ENCODE results near the gene PDSS2.
"Not testable (repeated sequence)": the region's sequence is repeated elsewhere in the genome, so short reads cannot be mapped to it uniquely, and the experiment has no call there.

Gene PDSS2

DNA sequence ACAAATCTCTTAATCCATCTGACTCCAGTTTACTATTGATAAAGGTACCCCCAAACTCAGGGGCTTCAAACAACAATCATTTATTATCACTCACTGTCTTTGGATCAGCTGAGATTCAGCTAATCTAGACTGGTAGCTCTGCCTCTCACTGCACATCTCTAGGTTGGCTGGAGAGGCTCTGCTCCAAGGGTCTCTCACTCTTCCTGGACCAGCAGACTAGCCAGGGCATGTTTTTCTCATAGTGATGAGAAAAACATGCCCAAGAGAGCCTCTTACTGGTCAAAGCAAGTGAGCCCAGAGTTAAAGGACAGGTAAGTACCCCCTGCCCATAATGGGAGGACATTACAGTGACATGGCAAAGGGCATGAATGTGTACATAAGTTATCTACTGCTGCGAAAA, 228.9 kb downstream of the PDSS2 start:
- in situ Hi-C loops (cut with HindIII; ENCODE audit: low sequenced_read_pairs) = no loop called here

- in situ Hi-C loops (cut with HindIII; ENCODE audit: low sequenced_read_pairs) = no loop called here
Observed at GRCh38 chr6:107230024-107230423, 229.3 kb downstream of the PDSS2 start.

- in situ Hi-C loops (cut with HindIII; ENCODE audit: low sequenced_read_pairs) = no loop called here
Observed at GRCh38 chr6:107228754-107229153, 230.6 kb downstream of the PDSS2 start.

DNA sequence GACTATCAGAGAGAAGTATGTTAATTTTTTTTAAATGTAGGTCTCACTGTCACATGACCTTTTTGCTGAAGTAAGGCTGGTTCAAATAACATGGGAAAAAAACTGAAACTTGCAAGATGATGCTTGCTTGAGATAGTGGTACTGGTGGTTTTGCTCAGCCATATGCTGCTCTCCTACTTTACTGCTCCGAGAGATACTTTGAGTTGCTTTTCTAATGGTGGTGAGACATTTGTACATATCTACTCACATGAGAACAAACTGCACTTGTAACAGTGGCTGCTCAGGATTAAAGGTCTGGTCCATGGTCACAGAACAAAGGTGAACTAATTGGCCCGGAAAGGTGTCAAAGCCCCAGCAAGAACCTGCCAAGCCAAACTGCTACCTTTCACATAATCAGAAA, 237.8 kb downstream of the PDSS2 start:
- in situ Hi-C loops (cut with HindIII; ENCODE audit: low sequenced_read_pairs) = no loop called here

DNA sequence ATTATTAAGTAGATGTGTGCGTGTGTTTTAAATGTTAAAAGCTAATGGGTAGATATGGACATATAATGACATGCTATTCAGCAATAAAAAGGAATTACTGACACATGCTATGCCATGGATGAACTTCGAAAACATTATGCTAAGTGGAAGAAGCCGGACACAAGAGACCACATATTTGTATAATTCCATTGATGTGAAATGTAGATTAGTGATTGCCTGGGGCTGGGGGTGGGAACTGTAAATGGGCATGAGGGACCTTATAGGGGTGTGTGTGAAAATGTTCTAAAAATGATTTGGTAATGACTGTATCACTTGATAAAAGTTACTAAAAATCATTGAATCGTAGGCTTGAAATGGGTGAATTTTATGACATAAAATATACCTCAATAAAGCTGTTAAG, 239.5 kb downstream of the PDSS2 start:
- in situ Hi-C loops (cut with HindIII; ENCODE audit: low sequenced_read_pairs) = no loop called here

DNA sequence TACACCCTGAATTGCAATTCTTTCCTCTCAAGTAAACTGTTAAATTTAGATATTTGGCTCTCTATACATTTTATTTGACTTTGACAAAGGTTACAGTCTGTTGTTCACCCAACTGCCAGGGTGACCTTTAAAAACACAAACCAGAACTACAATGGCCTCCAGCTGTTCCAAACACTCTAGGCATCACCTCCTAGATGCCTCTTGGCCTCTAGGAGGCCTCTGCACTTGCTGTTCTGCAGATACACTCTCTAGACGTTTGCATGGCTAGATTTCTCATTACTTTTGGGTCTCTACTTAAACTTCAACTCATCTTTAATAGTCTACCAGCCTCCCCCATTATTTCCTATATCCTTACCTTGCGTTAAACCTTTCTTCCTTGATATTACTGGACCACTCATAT, 241.2 kb downstream of the PDSS2 start:
- in situ Hi-C loops (cut with HindIII; ENCODE audit: low sequenced_read_pairs) = no loop called here

GRCh38 chr6:107217248-107217647, 242.1 kb downstream of the PDSS2 start:
- in situ Hi-C loops (cut with HindIII; ENCODE audit: low sequenced_read_pairs) = no loop called here

DNA sequence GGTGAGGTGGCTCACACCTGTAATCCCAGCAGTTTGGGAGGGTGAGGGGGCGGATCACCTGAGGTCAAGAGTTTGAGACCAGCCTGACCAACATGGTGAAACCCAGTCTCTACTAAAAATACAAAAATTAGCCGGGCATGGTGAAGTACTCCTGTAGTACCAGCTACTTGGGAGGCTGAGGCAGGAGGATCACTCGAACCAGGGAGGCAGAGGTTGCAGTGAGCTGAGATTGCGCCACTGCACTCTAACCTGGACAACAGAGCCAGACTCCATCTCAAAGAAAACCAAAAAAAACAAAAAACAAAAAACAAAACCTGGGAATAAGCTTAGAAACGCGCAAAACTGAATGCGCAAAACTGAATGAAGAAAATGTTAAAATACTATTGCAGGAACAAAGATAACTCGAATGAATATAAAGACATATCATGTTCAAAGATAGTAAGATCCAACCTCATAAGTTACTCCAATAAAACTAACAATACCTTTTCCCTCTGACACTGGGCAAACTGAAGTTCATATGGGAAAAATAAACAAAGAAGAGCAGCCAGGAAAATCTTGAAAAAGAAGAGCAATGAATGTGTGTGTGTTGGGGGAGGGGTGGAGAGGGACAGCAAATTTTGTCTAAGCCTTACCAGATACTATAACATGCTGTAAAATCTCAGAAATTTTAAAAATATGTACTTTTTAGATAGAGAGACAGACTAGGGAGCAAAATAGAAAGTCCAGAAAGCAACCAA, 243.0 kb downstream of the PDSS2 start:
- in situ Hi-C loops (cut with HindIII; ENCODE audit: low sequenced_read_pairs) = no loop called here

DNA sequence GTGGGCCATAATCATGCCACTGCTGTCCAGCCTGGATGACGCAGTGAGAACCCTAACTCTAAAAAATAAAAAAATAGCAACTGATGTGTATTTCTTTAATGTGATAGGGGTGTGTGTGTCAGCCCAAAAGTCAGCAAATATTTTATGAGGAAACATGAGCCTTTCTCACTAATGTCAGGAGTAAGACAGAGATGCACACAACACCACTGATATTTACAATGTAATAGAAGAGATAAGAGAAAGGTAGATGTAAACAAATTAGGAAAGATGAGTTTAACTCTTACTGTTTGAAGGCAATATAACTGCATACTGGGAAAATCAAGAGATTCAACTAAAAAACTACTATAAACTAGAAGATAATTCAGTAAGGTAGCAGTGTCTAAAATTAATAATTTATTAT, 244.0 kb downstream of the PDSS2 start:
- in situ Hi-C loops (cut with HindIII; ENCODE audit: low sequenced_read_pairs) = no loop called here

GRCh38 chr6:107214655-107215054, 244.7 kb downstream of the PDSS2 start:
- in situ Hi-C loops (cut with HindIII; ENCODE audit: low sequenced_read_pairs) = no loop called here

DNA sequence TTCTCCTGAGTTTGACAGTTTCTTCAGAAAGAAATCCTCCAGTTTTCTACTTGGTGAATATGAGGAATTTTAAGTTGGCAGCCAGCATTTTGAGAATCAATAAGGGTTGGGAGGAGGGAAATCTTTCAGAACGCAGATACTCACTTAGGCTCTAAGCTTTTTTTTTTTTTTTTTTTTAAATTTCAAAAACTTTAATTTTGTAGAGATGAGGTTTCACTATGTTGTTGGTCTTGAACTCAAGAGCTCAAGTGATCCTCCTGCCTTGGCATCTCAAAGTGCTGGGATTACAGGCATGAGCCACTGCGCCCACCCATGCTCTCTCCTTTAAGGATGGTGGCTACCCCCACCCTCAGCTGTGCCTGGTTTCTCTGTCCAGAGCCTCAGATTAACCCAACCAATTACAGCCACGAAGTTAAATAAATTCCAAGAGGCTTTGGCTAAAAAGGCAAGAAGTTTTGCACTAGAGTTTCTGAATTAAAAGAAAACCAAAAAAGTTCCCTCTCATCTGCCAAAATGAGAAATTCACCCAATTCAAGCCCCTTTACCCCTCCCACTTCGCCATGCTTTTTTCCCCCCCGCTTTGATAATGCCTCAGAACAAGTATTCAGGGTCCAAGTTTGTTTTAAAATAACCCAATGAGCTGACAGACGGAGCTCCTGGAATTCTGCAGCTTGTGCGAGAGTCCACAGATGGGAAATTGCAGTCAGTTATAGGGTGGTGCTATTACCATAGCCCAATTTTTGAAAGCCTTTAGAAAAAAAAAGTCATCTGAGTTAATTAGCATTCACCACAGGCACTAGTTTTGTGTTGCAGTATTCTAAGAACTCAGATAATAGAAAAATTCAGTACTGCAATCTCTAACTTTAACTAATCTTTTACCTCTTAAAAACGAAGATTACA, 249.7 kb downstream of the PDSS2 start:
- in situ Hi-C loops (cut with HindIII; ENCODE audit: low sequenced_read_pairs) = no loop called here

DNA sequence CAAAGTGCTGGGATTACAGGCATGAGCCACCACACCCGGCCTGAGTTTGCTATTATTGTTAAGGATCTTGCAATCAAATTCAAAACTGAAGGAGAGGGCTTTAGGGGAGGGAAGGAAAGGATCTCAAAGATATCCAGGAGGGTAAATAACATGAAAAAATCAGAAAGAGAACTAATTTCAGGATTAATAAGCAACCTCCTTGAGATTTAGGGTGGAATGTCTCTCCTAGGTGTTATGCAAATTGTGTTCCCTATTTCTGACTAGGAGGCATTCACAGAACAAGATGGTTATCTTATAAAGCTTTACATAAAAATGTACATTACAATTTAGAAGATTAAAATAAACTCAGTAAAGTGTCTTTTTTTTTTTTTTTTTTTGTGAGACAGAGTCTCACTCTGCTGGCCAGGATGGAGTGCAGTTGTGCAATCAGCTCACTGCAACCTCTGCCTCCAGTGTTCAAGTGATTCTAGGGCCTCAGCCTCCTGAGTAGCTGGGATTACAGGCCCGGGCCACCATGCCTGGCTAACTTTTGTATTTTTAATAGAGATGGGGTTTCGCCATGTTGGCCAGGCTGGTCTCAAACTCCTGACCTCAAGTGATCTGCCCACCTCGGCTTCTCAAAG, 252.0 kb downstream of the PDSS2 start:
- in situ Hi-C loops (cut with HindIII; ENCODE audit: low sequenced_read_pairs) = no loop called here

- in situ Hi-C loops (cut with HindIII; ENCODE audit: low sequenced_read_pairs) = no loop called here
Observed at GRCh38 chr6:107205058-107205998, 254.0 kb downstream of the PDSS2 start.

- in situ Hi-C loops (cut with HindIII; ENCODE audit: low sequenced_read_pairs) = no loop called here
Observed at GRCh38 chr6:107202876-107203468, 256.4 kb downstream of the PDSS2 start.

DNA sequence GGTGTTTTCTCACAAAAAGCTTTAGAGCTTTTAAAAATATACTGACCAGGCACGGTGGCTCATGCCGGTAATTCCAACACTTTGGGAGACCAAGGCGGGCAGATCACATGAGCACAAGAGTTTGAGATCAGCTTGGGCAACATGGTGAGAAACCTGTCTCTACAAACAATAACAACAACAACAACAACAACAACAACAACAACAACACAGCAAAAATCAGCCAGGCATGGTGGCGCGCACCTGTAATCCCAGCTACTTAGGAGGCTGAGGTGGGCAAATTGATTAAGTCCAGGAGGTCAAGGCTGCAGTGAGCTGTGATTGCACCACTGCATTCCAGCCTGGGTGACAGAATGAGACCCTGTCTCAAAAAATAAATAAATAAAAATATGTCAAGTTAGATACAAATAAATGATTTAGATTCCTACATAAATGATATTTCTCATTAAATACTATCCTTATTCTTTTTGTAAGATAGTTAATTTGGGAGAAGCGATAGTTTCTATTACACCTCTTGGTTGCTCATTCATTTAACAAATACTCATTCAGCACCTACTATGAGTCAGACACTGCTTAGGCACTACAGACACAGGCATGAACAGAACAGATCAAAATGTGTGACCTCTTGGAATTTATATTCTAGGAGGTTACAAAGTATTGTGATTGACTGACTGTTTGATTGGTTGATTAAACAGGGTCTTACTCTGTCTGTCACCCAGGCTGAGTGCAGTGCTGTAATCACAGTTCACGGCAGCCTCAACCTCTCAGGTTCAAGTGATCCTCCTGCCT, 260.5 kb downstream of the PDSS2 start:
- in situ Hi-C loops (cut with HindIII; ENCODE audit: low sequenced_read_pairs) = no loop called here

DNA sequence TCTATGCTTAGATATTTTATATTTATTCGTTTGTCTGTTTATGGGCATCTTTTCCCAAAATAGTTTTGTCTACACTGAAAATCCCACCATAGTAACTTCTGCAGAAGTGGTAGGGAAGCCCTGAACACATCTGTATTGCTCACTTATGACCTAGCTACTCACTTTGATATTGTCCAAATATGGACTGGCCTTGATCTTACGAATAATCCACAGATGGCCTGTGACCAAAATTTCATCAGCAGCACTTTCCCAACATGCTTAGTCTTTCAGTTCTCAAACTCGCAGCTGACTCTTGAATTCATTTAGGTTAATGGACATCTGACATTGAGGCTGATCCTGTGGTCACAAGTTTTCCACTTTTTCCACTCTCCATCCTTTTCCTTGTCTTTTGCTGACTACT, 263.2 kb downstream of the PDSS2 start:
- in situ Hi-C loops (cut with HindIII; ENCODE audit: low sequenced_read_pairs) = no loop called here

DNA sequence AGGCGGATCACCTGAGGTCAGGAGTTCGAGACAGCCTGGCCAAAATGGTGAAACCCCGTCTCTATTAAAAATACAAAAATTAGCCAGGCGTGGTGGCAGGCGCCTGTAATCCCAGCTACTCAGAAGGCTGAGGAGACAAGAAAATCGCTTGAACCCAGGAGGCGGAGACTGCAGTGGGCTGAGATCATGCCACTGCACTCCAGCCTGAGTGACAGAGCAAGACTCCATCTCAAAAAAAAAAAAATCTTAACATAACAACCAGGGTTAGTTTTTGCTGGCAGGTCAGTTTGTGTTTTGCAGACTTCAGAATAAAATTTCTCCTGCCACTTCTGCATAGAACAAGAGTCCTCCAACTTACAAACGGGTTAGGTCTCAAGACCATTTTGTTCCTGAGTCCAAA, 264.6 kb downstream of the PDSS2 start:
- in situ Hi-C loops (cut with HindIII; ENCODE audit: low sequenced_read_pairs) = not testable (repeated sequence)

DNA sequence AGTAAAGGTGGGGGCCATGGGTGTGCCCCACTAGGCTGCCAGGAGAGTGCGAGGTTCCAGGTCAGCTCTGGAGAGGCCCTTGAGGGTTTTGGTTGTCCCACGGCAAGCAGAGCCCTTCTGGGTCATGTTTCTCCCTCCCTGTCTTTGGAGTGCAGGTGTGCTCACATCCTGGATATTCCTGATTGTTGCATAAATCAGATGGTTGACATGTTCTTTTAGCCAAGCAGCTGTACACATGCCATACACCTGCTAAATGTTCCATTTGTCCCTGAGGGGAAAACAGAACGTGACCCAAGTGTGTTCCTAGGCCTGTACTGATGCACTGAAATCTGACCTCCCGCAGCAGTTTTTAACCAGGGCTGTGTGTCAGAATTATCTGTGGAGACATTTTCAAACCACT, 266.5 kb downstream of the PDSS2 start:
- in situ Hi-C loops (cut with HindIII; ENCODE audit: low sequenced_read_pairs) = no loop called here

- in situ Hi-C loops (cut with HindIII; ENCODE audit: low sequenced_read_pairs) = no loop called here
Observed at GRCh38 chr6:107187630-107188029, 271.7 kb downstream of the PDSS2 start.

DNA sequence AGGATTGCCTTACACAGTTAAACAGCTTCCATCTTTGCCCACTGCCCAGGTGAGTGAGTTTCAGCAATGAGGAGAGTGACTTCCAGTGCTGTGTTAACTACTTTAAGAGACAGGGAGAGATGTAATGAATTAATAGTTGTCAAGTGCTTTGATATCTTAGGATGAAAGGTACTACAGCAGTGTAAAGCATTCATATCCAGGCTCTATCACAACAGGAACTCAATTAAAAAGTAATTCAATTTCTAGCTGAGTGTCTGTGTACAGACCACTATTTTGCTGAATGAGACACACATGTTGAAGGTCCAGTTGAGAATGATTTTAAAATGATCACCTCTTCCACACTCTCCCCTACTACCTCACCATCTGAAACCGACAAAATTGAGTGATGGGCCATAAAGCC, 273.3 kb downstream of the PDSS2 start:
- in situ Hi-C loops (cut with HindIII; ENCODE audit: low sequenced_read_pairs) = no loop called here
